OCI-LY7 (cell line): ENCODE results near the gene GPRIN3. TPM values are rescaled to one million over a fixed set of nuclear protein-coding genes. Genes with fewer than 3 reads are reported as not detected.

Experiments used
- BruUV-seq: library from RNA; stranded (reverse); fragments of 400-500 nt; replicated peaks from 2 replicates; lab custom pipeline; 2021; lab: Mats Ljungman, UMichigan
- CTCF ChIA-PET: fragments of 300-600 bp; sonication (Branson Sonifier 250); formaldehyde crosslinking; loops from one replicate; lab custom pipeline; 2022; ENCODE audit warnings: antibody characterized with exemption; ENCODE audit not compliant: unreplicated experiment; lab: Charles Lee
- POLR2A ChIA-PET: fragments of 300-600 bp; sonication (Branson Sonifier 250); formaldehyde crosslinking; loops from one replicate; lab custom pipeline; 2022; ENCODE audit warnings: antibody characterized with exemption; lab: Charles Lee
- DNase-seq: peaks from one replicate; pipeline ENCODE4 v3.0.0-alpha.2; 2015; ENCODE audit warnings: low spot score
- H2AFZ ChIP-seq: fragments of 200-600 bp; sonication (generic), shearing (Covaris generic); 2 replicates; pipeline ENCODE4 v1.6.1; 2014; ENCODE audit warnings: mild to moderate bottlenecking, antibody characterized with exemption, low read length, moderate library complexity
- H3K27ac ChIP-seq: fragments of 200-600 bp; sonication (generic); 2 replicates; pipeline ENCODE4 v1.5.1; 2014; ENCODE audit warnings: mixed run types, low read depth, mild to moderate bottlenecking, moderate library complexity, low read length, inconsistent platforms; ENCODE audit not compliant: poor library complexity, severe bottlenecking
- H3K36me3 ChIP-seq: fragments of 200-600 bp; sonication (generic); 2 replicates; pipeline ENCODE4 v1.6.1; 2014; ENCODE audit warnings: mild to moderate bottlenecking, antibody characterized with exemption, low read length, moderate library complexity, mixed read lengths; ENCODE audit not compliant: insufficient read depth
- H3K4me1 ChIP-seq: fragments of 200-600 bp; sonication (generic); 2 replicates; pipeline ENCODE4 v1.5.1; 2014; ENCODE audit warnings: mild to moderate bottlenecking, low read length; ENCODE audit not compliant: insufficient read depth, poor library complexity, severe bottlenecking
- H3K4me2 ChIP-seq: fragments of 200-600 bp; sonication (generic); 2 replicates; pipeline ENCODE4 v1.6.1; 2014; ENCODE audit warnings: mild to moderate bottlenecking, low read length
- H3K4me3 ChIP-seq: fragments of 200-600 bp; sonication (generic); 2 replicates; pipeline ENCODE4 v1.5.1; 2014; ENCODE audit warnings: mild to moderate bottlenecking, low read depth, low read length; ENCODE audit not compliant: poor library complexity, severe bottlenecking
- H3K79me2 ChIP-seq: fragments of 200-600 bp; sonication (generic); 2 replicates; pipeline ENCODE4 v1.6.1; 2016; ENCODE audit warnings: low read depth, mild to moderate bottlenecking, low read length, moderate library complexity, mixed read lengths; ENCODE audit not compliant: insufficient read depth
- H3K9me2 ChIP-seq: fragments of 200-600 bp; sonication (generic); 2 replicates; pipeline ENCODE4 v1.6.1; 2016; ENCODE audit warnings: mild to moderate bottlenecking, low read length, mixed read lengths; ENCODE audit not compliant: insufficient read depth
- H3K9me3 ChIP-seq: fragments of 200-600 bp; sonication (generic); 2 replicates; pipeline ENCODE4 v1.6.1; 2014; ENCODE audit warnings: mild to moderate bottlenecking, mixed run types, low read length, mixed read lengths
- H4K20me1 ChIP-seq: fragments of 200-600 bp; sonication (generic); 2 replicates; pipeline ENCODE4 v1.6.1; 2014; ENCODE audit warnings: mild to moderate bottlenecking, antibody characterized with exemption, low read length, moderate library complexity, mixed read lengths; ENCODE audit not compliant: insufficient read depth
- CTCF ChIP-seq: fragments of 200-600 bp; sonication (generic); conservative IDR thresholded peaks from 2 replicates; pipeline ENCODE4 v1.5.1; 2014; ENCODE audit warnings: mild to moderate bottlenecking, antibody characterized with exemption, low read length, moderate library complexity, mixed read lengths
- EZH2phosphoT487 ChIP-seq: fragments of 200-600 bp; sonication (generic); IDR thresholded peaks from 2 replicates; pipeline ENCODE4 v1.6.1; 2018; ENCODE audit warnings: low read depth, borderline replicate concordance, mild to moderate bottlenecking, mixed run types, antibody characterized with exemption, low read length, moderate library complexity, mixed read lengths
- intact Hi-C: fragments of 100-400 bp; cut with micrococcal nuclease; formaldehyde crosslinking; loops from one replicate; pipeline ENCODE4 v1.10.0; 2022; ENCODE audit not compliant: unreplicated experiment
- total RNA-seq, 2 experiments: library from RNA; depleted of rRNA in 1 of 2; stranded (reverse); fragments of >200 nt in 1 of 2; shearing (Covaris generic) in 1 of 2; gene quantifications; 2 replicates each; pipeline ENCODE4 v1.2.3, GENCODE V29; 2014 to 2022

GPRIN3 gene
- total RNA-seq, 2 experiments from 2014 or later = 4.6 to 9.3 TPM

- no peak overlapping the region for H3K27ac ChIP-seq
- TF ChIP-seq CTCF = no peak
- no peak for TF ChIP-seq EZH2phosphoT487
- H3K9me2 ChIP-seq = no peaks in the 10 kb centered on the region
- H3K4me1 ChIP-seq = no peaks in the 10 kb centered on the region
- ChIA-PET CTCF (no interaction called here), POLR2A (interaction anchor here (1.4 kb wide), 1 partner anchor 10 kb away, joined by 4 read pairs; no protein-coding TSS in a partner anchor)
- intact Hi-C loops = no loop called here
- no peak overlapping the region for H3K4me2 ChIP-seq
- no peak for DNase-seq
- H2AFZ ChIP-seq = 0 out of 2 replicates have a peak overlapping the region, but pooled peaks have one; percentile 41
- H4K20me1 ChIP-seq = no peaks in the 10 kb centered on the region
- H3K79me2 ChIP-seq = no peaks in the 10 kb centered on the region
- H3K36me3 ChIP-seq = no peaks in the 10 kb centered on the region
- BruUV-seq = no TSS peak
- H3K4me3 ChIP-seq = no peak overlapping the region
- H3K9me3 ChIP-seq = no peaks in the 10 kb centered on the region
Measured at GRCh38 chr4:89336818-89337420, 29.3 kb upstream of the GPRIN3 start.

GRCh38 chr4:89334830-89335229 is 27.2 kb upstream of the GPRIN3 start:
- no peaks in the 10 kb centered on the region for H3K9me2 ChIP-seq
- no peaks in the 10 kb centered on the region for H3K36me3 ChIP-seq
- H2AFZ ChIP-seq = no peak overlapping the region
- intact Hi-C loops = no loop called here
- no peak for TF ChIP-seq CTCF
- no peak for TF ChIP-seq EZH2phosphoT487
- DNase-seq = no peak
- no TSS peak for BruUV-seq
- ChIA-PET POLR2A (interaction anchor here (1.0 to 1.2 kb wide), 2 partner anchors 9 to 13 kb away, joined by 3 to 4 read pairs; no protein-coding TSS in a partner anchor), CTCF (no interaction called here)
- H3K4me1 ChIP-seq = peaks cover 11% of the 10 kb centered on the region
- no peak overlapping the region for H3K27ac ChIP-seq
- no peak overlapping the region for H3K4me2 ChIP-seq
- no peaks in the 10 kb centered on the region for H3K9me3 ChIP-seq
- H3K4me3 ChIP-seq = no peak overlapping the region
- H3K79me2 ChIP-seq = no peaks in the 10 kb centered on the region
- no peaks in the 10 kb centered on the region for H4K20me1 ChIP-seq

GRCh38 chr4:89334311-89334710 is 26.7 kb upstream of the GPRIN3 start:
- DNase-seq = no peak
- H3K9me3 ChIP-seq = no peaks in the 10 kb centered on the region
- CTCF ChIA-PET = no interaction called here
- H3K4me3 ChIP-seq = no peak overlapping the region
- peaks cover 11% of the 10 kb centered on the region for H3K4me1 ChIP-seq
- H3K4me2 ChIP-seq = no peak overlapping the region
- TF ChIP-seq CTCF = no peak
- no peak for TF ChIP-seq EZH2phosphoT487
- no peaks in the 10 kb centered on the region for H4K20me1 ChIP-seq
- H3K27ac ChIP-seq = no peak overlapping the region
- no peaks in the 10 kb centered on the region for H3K36me3 ChIP-seq
- no peaks in the 10 kb centered on the region for H3K9me2 ChIP-seq
- no peak overlapping the region for H2AFZ ChIP-seq
- no peaks in the 10 kb centered on the region for H3K79me2 ChIP-seq
- BruUV-seq = no TSS peak
- POLR2A ChIA-PET = interaction anchor here (1.0 to 1.2 kb wide), 2 partner anchors 9 to 13 kb away, joined by 3 to 4 read pairs; no protein-coding TSS in a partner anchor
- intact Hi-C loops = no loop called here
